OCI-LY7 (cell line): ENCODE measurements around the gene BAHCC1. TPM values are rescaled to one million over a fixed set of nuclear protein-coding genes. Genes with fewer than 3 reads are reported as not detected.

ENCODE experiments used
- BruUV-seq: library from RNA; stranded (reverse); fragments of 400-500 nt; replicated peaks from 2 replicates; lab custom pipeline; 2021; lab: Mats Ljungman, UMichigan
- CTCF ChIA-PET: fragments of 300-600 bp; sonication (Branson Sonifier 250); formaldehyde crosslinking; loops from one replicate; lab custom pipeline; 2022; ENCODE audit warnings: antibody characterized with exemption; ENCODE audit not compliant: unreplicated experiment; lab: Charles Lee
- POLR2A ChIA-PET: fragments of 300-600 bp; sonication (Branson Sonifier 250); formaldehyde crosslinking; loops from one replicate; lab custom pipeline; 2022; ENCODE audit warnings: antibody characterized with exemption; lab: Charles Lee
- DNase-seq: peaks from one replicate; pipeline ENCODE4 v3.0.0-alpha.2; 2015; ENCODE audit warnings: low spot score
- H2AFZ ChIP-seq: fragments of 200-600 bp; sonication (generic), shearing (Covaris generic); 2 replicates; pipeline ENCODE4 v1.6.1; 2014; ENCODE audit warnings: mild to moderate bottlenecking, antibody characterized with exemption, low read length, moderate library complexity
- H3K27ac ChIP-seq: fragments of 200-600 bp; sonication (generic); 2 replicates; pipeline ENCODE4 v1.5.1; 2014; ENCODE audit warnings: mixed run types, low read depth, mild to moderate bottlenecking, moderate library complexity, low read length, inconsistent platforms; ENCODE audit not compliant: poor library complexity, severe bottlenecking
- H3K36me3 ChIP-seq: fragments of 200-600 bp; sonication (generic); 2 replicates; pipeline ENCODE4 v1.6.1; 2014; ENCODE audit warnings: mild to moderate bottlenecking, antibody characterized with exemption, low read length, moderate library complexity, mixed read lengths; ENCODE audit not compliant: insufficient read depth
- H3K4me1 ChIP-seq: fragments of 200-600 bp; sonication (generic); 2 replicates; pipeline ENCODE4 v1.5.1; 2014; ENCODE audit warnings: mild to moderate bottlenecking, low read length; ENCODE audit not compliant: insufficient read depth, poor library complexity, severe bottlenecking
- H3K4me2 ChIP-seq: fragments of 200-600 bp; sonication (generic); 2 replicates; pipeline ENCODE4 v1.6.1; 2014; ENCODE audit warnings: mild to moderate bottlenecking, low read length
- H3K4me3 ChIP-seq: fragments of 200-600 bp; sonication (generic); 2 replicates; pipeline ENCODE4 v1.5.1; 2014; ENCODE audit warnings: mild to moderate bottlenecking, low read depth, low read length; ENCODE audit not compliant: poor library complexity, severe bottlenecking
- H3K79me2 ChIP-seq: fragments of 200-600 bp; sonication (generic); 2 replicates; pipeline ENCODE4 v1.6.1; 2016; ENCODE audit warnings: low read depth, mild to moderate bottlenecking, low read length, moderate library complexity, mixed read lengths; ENCODE audit not compliant: insufficient read depth
- H3K9me2 ChIP-seq: fragments of 200-600 bp; sonication (generic); 2 replicates; pipeline ENCODE4 v1.6.1; 2016; ENCODE audit warnings: mild to moderate bottlenecking, low read length, mixed read lengths; ENCODE audit not compliant: insufficient read depth
- H3K9me3 ChIP-seq: fragments of 200-600 bp; sonication (generic); 2 replicates; pipeline ENCODE4 v1.6.1; 2014; ENCODE audit warnings: mild to moderate bottlenecking, mixed run types, low read length, mixed read lengths
- H4K20me1 ChIP-seq: fragments of 200-600 bp; sonication (generic); 2 replicates; pipeline ENCODE4 v1.6.1; 2014; ENCODE audit warnings: mild to moderate bottlenecking, antibody characterized with exemption, low read length, moderate library complexity, mixed read lengths; ENCODE audit not compliant: insufficient read depth
- CTCF ChIP-seq: fragments of 200-600 bp; sonication (generic); conservative IDR thresholded peaks from 2 replicates; pipeline ENCODE4 v1.5.1; 2014; ENCODE audit warnings: mild to moderate bottlenecking, antibody characterized with exemption, low read length, moderate library complexity, mixed read lengths
- EZH2phosphoT487 ChIP-seq: fragments of 200-600 bp; sonication (generic); IDR thresholded peaks from 2 replicates; pipeline ENCODE4 v1.6.1; 2018; ENCODE audit warnings: low read depth, borderline replicate concordance, mild to moderate bottlenecking, mixed run types, antibody characterized with exemption, low read length, moderate library complexity, mixed read lengths
- intact Hi-C: fragments of 100-400 bp; cut with micrococcal nuclease; formaldehyde crosslinking; loops from one replicate; pipeline ENCODE4 v1.10.0; 2022; ENCODE audit not compliant: unreplicated experiment
- total RNA-seq, 2 experiments: library from RNA; depleted of rRNA in 1 of 2; stranded (reverse); fragments of >200 nt in 1 of 2; shearing (Covaris generic) in 1 of 2; gene quantifications; 2 replicates each; pipeline ENCODE4 v1.2.3, GENCODE V29; 2014 to 2022

Gene BAHCC1
- total RNA-seq, 2 experiments from 2014 or later = 5.2 to 5.5 TPM

- H3K36me3 ChIP-seq = no peaks in the 10 kb centered on the region
- no peak overlapping the region for H2AFZ ChIP-seq
- no peak overlapping the region for H3K4me3 ChIP-seq
- no peak overlapping the region for H3K27ac ChIP-seq
- CTCF ChIA-PET = no interaction called here
- TF ChIP-seq EZH2phosphoT487 (no peak), CTCF (no peak)
- H3K79me2 ChIP-seq = no peaks in the 10 kb centered on the region
- no peak for DNase-seq
- no TSS peak for BruUV-seq
- H3K4me1 ChIP-seq = peaks cover 12% of the 10 kb centered on the region
- intact Hi-C loops = no loop called here
- H3K9me3 ChIP-seq = no peaks in the 10 kb centered on the region
- H3K9me2 ChIP-seq = no peaks in the 10 kb centered on the region
- no peaks in the 10 kb centered on the region for H4K20me1 ChIP-seq
- no peak overlapping the region for H3K4me2 ChIP-seq
- POLR2A ChIA-PET = interaction anchor here (1.6 kb wide), 1 partner anchor 82 kb away, joined by 4 read pairs; no protein-coding TSS in a partner anchor
Measured at GRCh38 chr17:81402530-81402941, 7.3 kb downstream of the BAHCC1 start.

GRCh38 chr17:81402981-81403467 is 7.8 kb downstream of the BAHCC1 start:
- H3K9me3 ChIP-seq = no peaks in the 10 kb centered on the region
- intact Hi-C loops = no loop called here
- peaks cover 11% of the 10 kb centered on the region for H3K4me1 ChIP-seq
- DNase-seq = no peak
- no TSS peak for BruUV-seq
- no peaks in the 10 kb centered on the region for H3K36me3 ChIP-seq
- no peaks in the 10 kb centered on the region for H3K9me2 ChIP-seq
- H3K4me3 ChIP-seq = no peak overlapping the region
- no peaks in the 10 kb centered on the region for H4K20me1 ChIP-seq
- H3K4me2 ChIP-seq = no peak overlapping the region
- no peaks in the 10 kb centered on the region for H3K79me2 ChIP-seq
- ChIA-PET CTCF (no interaction called here), POLR2A (interaction anchor here (1.6 kb wide), 1 partner anchor 82 kb away, joined by 4 read pairs; no protein-coding TSS in a partner anchor)
- no peak overlapping the region for H3K27ac ChIP-seq
- TF ChIP-seq EZH2phosphoT487 = no peak
- TF ChIP-seq CTCF = 0 out of 2 replicates have a peak, but pooled peaks have one; percentile 22
- H2AFZ ChIP-seq = no peak overlapping the region
